ENCODE measurements around the gene CES4A.

DNA sequence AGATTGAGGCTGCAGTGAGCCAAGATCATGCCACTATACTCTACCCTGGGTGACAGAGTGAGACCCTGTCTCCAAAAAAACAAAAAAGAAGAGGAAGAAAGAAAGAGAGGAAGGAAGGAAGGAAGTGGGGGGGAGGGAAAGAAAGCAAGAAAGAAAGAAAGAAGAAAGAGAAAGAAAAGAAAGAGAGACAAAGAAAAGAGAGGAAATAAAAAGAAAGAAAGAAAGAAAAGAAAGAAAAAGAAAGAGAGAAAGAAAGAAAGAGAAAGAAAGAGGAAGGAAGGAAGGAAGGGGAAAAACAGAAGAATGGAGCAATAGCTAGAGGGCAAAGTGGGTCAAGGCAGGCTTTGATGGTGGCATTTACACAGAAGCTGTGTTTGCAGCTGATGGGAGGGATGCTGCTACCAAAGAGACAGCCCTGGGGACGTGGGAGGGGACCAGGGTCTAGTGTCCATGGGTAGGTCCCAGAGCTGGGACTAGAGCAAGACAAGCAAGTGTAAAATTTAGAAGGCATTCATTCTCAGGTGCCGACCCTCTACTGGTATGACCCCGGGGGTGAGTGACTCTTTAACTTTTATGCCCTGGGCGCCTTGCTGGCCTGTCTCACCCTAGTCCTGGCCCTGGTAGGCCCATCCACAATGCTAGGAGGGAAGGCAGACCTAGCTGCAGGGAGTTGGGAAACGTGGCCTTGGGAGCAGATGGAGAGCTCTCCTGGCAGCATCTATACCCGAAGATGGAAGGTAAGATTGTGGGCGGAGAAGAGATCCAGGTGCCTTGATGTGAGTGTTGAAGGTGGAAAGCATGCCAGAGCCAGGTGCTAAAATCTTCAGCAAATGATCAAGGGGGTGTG lies 29.3 kb upstream of the CES4A start:
- TF ChIP-seq CTCF (IDR thresholded peaks at IDR 0.05) (no peak), POLR2A (IDR thresholded peaks at IDR 0.05) (no peak)

Data from thyroid gland (tissue), 4 donors.